ENCODE results near the gene CCIN.

DNA sequence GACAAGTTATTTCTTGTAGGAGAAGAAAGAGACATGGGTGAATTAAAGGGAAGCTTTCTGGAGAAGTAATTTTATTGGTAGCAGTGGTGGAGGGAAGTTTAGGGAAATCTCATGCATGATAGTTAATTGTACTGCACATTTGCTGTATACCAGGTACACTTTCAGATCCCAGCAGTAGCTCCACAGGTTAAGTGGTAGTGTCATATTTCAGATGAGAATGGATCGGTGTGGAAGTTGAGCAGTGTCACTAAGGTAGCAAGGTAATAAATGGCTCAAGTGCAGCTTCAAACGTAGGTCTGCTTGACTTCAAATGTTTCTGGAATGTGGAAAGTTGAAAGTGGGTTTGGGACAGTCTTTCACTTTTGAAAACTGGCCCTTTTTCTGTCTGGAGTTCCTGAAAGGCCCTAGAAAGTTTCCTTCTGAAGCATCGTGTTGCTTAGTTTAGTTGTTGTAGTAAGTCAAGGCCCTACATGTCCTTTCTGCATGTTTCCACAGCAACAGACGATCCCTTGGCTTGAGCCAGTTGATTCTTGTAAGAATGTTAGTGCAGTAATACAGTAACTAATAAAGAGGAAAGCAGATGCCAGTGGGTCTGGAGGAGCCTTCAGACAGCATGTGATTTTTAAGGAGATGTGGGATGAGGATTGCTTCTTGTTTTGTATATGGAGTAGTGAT lies 25.3 kb downstream of the CCIN start:
- TF ChIP-seq, protein P1, sequence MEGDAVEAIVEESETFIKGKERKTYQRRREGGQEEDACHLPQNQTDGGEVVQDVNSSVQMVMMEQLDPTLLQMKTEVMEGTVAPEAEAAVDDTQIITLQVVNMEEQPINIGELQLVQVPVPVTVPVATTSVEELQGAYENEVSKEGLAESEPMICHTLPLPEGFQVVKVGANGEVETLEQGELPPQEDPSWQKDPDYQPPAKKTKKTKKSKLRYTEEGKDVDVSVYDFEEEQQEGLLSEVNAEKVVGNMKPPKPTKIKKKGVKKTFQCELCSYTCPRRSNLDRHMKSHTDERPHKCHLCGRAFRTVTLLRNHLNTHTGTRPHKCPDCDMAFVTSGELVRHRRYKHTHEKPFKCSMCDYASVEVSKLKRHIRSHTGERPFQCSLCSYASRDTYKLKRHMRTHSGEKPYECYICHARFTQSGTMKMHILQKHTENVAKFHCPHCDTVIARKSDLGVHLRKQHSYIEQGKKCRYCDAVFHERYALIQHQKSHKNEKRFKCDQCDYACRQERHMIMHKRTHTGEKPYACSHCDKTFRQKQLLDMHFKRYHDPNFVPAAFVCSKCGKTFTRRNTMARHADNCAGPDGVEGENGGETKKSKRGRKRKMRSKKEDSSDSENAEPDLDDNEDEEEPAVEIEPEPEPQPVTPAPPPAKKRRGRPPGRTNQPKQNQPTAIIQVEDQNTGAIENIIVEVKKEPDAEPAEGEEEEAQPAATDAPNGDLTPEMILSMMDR (IDR thresholded peaks at IDR 0.05), result no peak
- TF ChIP-seq POLR2A (IDR thresholded peaks at IDR 0.05) (no peak), POLR2AphosphoS5 (IDR thresholded peaks at IDR 0.05; ENCODE audit: insufficient read depth in 1 of 2, low read depth in 1 of 2) (no peak)

Data from vagina (tissue), 2 donors.